Stimulated activated CD8-positive, alpha-beta memory T cell treated with anti-CD3 and anti-CD28 coated beads, Interleukin-7, amount 100 ng/mL, for 48 hours (primary cell): Measurements from ENCODE around the gene BZW1.

ENCODE experiments used
- DNase-seq, 2 donors: peaks; one replicate each; pipeline ENCODE4 v3.0.0-alpha.2; 2020; ENCODE audit warnings: low read depth in 1 of 2; ENCODE audit errors: extremely low read depth in 1 of 2

The BZW1 gene

DNA sequence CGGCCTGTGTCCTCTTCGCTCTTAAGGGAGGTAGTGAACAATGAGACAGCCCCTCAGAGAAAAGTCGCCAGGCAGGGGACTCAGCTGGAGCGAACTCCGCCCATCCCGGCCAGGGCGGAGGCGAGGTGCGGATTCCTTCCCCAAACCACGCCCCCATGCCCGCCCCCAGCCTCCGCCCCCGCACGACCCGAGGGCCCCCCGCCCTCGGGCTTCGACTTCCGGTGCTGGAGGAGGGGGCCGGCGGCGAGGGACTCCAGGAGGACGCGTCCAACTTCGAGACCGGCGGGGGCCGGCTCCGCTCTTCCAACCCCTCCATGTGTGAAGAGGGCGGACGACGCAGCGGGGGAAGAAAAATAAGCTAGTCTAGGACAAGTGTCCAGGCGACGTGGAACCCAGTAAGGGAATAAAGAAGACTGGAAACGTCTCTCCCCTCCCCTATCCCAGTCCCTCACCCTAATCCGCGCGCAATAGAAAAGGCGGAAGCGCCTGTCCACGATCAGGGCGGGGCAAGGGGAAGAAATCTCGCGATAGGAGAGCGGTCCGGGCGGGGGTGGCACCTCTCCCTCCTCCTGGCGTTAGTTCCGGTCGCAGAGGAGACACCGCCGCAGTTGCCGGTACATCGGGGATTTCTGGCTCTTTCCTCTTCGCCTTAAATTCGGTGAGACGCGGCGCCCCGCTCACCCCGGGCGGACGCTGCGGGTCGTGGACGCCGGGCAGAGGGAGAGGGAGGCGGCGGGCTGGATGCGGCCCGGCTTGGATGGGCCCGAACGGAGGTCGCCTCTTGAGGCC lies at the start of gene BZW1:
TSS of gene BZW1 (plus strand) at position 578 of the 789 bp plus-strand sequence. CDS start 1,308 bp downstream, outside the sequence.
- DNase-seq: peak; percentile 90 to 94

DNA sequence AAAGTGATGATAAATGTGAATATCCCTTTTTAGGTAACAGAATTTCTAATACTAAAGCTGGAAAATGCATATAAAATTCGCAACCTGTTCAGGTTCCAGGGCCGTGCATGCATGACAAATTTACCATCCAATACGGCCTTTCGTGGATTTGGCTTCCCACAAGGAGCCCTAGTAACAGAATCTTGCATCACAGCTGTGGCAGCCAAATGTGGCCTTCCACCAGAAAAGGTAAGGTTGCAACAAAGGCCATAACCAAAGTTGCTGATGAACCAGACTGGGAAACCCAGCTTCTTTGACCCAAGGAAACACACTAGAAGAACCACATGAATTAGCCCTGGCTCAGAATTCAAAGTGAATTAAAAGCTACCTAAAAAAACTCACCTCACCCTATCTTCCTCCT lies 49.6 kb upstream of the BZW1 start:
- DNase-seq: no peak

DNA sequence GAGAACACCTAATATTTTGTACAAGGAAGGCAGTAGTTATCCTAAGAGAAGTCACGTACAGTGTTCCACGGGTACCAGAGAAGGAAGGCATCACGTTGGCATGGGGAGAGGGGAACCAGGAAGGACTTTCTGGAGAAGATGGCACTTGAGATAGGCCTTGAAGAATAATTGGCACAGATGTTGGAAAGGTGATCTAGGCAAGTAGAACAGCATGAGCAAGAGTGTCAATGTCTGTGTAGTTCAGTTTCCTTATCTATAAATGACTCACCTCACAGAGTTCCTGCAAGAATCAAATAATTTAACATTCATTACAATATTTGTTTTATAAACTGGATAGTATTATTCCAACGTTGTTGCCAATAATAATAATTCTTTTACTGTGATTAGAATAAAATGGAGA lies 48.3 kb upstream of the BZW1 start:
- no peak for DNase-seq

DNA sequence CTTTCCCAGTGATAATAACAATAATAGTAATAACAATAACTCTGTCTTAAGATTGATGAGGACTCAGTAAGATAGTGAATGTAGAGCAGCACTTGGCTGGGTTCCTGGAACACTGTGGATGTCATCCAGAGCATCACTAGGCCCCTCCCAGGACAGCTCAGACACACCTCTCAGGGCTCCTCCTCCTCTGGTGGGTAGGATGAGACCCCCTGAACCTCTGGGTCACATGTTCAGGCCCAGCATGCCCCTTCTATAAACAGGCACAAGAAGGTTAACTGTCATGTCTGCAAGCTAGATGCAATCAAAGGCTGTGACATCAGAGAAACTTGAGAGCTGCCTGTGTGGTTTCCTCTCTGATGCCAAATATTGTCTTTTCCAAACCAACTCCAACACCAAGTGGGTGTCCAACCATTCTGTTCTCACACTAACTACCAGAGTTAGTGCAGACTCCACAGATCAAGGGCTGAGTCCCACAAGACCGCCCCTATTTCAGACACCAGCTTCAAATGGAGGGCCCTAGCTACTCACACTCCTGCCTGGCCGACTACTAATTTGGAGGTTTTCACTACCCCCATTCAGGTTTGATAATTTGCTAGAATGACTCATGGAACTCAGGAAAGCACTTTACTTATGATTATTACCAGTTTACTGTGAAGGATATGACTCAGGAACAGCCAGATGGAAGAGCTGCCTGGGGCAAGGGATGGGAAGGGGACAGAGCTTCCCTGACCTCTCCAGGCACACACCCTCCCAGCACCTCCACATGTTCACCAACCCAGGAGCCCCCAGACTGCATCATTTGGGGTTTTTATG lies 46.4 kb upstream of the BZW1 start:
- peak; percentile 19 to 78 for DNase-seq

DNA sequence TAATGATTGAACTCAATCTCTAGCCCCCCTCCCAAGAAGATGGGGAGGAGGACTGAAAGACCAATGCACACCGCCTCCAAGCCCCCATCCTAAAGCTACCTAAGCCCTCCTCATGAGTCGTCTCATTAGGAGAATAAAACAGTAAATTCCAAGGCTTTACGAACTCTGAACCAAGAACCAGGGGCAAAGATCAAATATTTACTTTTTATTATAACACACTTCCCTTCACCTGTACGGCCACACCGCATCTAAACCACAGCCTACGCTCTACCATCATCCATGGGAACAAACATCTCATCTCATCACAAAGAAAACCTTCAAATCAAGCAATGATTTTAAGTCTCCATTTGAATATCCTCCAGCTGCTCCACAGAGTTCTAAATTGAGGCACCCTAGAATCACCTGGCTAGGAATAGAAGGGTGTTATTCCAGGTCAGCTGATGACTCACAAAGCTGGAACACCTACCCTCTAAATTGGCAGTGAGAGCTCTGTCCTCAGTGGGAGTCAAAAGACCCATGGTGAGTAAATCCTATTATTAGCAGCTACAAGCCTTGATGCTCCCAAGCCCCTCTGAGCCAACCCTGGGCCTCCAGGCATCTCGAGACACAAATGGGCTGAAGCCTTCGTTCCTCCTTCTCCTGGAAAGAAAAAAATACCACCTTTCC lies 45.6 kb upstream of the BZW1 start:
- no peak for DNase-seq

DNA sequence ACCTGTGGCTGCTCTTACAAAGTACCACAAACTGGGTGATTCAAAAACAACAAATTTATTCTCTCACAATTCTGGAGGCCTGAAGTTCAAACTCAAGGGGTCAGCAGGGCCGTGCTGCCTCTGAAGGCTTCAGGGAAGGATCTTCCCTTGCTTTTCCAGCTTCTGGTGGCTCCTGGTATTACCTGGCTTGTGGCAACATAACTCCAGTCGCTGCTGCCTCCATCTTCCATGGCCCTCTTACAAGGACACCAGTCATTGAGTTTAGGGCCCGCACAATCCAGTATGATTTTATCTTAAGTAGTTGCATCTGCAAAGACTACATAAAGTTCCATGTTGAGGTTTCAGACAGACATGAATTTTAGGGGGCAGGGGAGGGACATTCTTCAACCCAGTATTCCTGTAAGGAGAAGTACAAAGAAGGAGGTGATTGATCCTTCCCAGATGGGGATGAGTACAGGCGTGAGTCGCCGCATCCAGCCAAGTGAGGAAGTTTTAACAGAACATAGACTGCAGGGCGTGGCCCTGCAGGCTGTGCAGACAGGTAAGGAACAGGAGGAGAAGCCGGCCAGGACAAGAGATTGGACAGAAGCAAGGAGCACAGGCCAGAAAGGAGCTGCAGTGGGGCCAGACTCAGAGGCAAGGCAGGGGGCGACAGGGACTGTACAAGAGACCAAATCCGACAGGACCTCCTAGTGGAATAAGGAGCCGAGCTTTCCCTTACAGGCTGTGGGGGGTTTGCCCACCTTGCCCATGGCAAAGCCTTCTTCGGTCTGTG lies 44.4 kb upstream of the BZW1 start:
- no peak for DNase-seq

DNA sequence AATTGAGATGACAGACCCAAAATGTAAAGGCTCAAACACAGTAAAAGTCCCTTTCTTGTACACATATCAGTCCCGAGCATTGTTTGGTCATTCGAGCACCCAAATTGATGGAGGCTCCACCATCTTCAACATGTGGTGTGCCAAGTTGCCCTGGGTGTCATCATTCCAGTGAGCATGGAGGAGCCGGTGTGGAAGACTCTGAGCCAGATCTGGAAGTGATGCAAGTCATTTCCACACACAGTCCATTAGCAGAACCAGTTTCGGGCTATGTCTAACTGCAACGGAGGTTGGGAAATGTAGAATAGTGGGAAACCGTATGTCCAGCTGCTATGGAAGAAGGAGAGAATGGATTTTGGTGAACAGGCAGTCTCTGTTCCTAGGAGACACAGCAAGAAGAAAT lies 40.9 kb upstream of the BZW1 start:
- DNase-seq: no peak

DNA sequence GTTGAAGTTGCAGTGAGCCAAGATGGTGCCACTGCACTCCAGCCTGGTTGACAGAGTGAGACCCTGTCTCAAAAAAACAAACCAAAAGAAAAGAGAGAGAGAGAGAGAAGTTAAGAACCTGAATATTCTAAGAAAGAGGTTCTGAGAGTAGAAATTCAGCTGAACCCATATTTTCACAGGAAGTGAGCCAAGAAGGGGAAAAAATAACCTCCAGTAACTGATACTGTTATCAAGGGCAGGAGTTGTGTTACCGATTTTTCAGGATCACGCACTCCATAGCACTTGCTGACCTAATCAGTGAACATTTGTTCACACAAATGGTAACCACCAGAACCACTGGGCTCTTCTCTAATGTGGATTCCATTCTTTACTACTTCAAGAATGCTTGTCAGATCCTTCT lies 39.1 kb upstream of the BZW1 start:
- no peak for DNase-seq

DNA sequence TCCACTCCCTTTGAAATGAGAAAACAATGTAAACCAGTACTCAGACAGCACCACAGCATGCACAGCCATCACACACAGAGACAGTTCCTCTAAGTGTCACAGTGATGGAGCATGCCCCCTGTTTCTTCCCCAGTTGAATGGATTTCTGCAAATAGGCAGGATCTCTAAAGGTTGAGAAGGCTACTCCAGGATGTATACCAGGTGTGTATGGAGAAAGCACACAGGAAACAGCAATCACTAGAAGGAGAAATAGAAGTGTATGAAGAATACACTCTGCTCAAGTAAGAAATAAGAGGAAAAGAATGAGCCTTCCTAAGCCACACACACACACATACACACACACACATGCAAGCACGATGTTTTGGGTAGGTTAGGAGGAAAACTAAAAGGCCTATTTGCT lies 38.6 kb upstream of the BZW1 start:
- no peak for DNase-seq

DNA sequence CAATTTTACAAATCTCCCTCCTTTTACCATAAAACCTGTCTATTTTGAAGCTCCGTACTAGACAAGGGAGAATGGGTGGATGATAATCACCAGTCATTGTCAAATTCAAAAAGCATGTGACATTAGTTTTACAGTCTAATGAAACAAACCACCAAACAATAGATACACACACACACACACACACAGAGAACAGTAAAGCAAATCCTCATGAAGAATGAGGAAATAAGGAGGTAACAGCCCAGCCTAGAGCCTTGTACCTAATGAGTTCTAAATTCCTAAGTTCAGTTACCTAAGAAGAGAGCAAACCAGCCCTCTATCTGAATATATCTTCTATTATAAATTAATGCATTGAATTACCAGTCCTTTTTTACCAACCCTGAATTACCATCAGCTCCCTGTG lies 36.8 kb upstream of the BZW1 start:
- no peak for DNase-seq

DNA sequence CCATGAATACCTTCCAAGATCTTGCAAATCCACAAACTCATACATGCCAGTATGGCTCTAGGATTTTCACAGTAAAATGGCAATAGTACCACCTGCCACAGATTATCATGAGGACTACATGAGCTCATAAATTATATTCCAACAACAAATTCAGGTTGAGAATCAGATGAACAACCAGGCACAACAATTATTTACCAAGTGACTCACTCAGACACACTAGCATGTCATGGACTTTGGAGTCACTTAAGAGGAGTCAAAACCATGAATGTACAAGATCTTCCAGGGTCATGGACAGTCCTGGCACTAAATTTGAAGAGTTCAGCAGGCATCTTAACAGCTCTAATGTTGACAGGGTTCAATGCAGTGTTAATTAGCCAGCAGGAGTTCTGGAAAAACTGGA lies 34.4 kb upstream of the BZW1 start:
- DNase-seq: no peak

DNA sequence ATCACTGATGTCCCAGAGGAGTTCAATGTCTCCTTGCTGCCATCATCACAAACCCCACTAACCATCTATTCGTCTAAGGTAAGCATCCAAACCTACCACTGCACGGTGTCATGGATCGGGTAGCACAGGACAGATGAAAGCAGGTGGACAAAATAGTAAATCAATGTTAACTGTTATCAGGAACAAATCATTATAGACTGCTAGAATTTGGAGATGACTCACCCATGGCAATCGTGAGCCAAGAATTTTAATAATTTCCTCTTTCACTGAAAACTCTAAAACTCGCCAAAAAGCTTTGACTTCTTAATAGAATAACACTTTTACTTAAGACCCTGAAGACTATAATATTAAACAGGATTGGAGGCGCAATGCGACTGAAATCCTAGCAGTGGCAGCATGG lies 33.7 kb upstream of the BZW1 start:
- no peak for DNase-seq

DNA sequence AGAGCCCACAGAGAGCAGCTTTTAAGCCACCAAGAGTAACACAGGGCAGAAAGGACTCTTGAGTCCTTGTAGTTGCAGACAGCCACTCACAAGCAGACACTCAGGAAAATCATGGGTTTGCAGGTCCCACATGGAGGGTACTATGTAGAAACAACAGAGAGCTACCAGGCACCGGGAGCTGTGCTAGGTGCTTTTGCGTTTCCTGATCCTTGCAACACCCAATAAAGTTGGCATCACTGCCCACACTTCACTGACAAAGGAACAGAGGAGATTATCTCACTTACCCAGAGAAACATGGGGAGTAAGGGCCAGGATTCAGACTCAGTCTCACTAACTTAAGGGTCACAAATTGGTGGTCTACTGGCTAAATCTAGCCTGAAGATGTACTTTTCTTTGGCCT lies 32.5 kb upstream of the BZW1 start:
- DNase-seq: no peak

DNA sequence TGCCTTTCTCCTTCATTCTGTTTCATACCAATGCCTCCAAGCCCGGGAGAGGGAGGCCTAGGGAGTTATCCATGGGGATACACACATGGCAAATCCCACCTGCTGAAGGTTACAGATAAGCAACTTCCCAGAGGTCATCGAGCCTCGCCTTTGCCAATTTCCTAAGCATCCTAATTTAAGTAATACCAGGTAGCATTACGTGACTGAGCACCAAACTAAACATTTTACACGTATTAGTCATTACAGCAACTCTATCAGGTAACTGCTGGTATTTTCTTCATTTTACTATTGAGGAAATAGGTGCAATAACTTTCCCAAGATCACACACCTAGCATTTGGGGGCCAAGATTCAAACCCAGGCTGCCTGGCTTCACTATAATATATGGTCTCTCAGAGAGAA lies 30.1 kb upstream of the BZW1 start:
- DNase-seq: no peak

DNA sequence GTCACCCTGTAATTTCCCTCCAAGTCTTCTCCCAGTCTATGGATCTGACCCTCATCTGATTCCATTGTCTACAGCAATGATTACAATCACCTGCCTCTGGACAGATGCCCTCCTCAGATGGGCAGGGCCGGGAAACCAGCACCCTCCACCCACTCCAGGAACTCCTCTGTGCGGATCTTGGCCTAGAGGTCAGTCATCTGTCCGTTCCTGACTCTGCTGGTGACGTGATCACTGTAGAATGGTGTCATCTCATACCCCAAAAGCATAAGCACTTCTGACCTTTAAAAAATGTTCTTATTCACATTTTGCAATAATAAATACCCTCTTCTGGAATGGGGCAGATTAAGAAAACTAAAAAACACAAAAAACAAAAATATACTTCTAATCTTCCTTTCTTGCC lies 29.5 kb upstream of the BZW1 start:
- DNase-seq: no peak

DNA sequence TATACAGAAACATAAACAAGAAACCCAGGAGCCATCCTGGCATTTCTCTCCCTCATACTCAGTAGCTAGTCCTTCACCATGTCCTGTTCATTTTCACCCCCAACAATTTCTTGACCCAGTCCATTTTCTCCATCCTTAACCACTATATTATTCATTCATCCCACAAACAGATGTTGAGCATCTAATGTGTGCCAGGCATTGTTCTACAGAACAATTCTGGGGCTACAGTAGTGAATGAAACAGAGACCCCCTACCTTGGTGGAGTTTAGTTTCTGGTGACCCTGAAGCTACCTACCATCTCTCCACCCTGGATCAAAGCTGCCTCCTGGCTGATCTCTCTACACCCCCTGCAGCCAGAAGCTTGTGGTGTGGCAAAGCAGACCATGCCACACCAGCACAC lies 27.5 kb upstream of the BZW1 start:
- no peak for DNase-seq

DNA sequence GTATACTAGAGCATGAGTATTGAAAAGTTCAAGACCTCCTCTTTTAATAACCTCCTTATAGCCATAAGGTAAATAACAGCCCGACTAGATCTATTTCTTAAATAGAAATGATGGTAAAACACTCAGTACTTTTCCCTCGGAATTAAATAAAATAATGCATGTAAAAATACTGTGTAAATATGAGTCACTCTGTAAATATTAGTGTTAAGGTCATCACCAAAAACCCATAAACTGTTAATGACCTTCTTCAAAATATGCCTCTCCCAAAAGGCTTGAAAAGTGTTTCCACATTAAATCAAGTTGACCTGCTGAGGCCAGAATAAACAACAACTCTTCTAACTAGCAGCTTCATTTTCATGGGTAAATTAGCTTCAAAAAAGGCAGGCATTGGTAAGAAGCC lies 25.3 kb upstream of the BZW1 start:
- DNase-seq: no peak

DNA sequence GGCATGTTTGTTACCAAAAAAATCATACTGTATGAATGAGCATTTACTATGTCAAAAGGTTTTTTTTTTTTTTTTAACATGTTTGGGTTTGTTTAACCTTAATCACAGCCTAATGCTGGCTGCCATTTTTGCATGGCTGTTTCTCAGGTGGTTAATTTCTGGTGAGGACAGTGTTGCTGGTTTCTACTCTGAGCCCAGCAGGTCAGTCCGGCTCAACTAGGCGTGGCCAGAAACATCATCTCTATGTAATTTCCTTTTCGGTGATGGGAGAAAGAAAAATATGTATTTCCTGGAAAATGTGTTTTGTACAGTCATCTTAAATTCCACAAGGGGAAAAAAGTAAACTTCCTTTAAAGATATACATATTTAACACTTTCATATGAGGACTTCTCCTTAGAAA lies 24.9 kb upstream of the BZW1 start:
- no peak for DNase-seq

DNA sequence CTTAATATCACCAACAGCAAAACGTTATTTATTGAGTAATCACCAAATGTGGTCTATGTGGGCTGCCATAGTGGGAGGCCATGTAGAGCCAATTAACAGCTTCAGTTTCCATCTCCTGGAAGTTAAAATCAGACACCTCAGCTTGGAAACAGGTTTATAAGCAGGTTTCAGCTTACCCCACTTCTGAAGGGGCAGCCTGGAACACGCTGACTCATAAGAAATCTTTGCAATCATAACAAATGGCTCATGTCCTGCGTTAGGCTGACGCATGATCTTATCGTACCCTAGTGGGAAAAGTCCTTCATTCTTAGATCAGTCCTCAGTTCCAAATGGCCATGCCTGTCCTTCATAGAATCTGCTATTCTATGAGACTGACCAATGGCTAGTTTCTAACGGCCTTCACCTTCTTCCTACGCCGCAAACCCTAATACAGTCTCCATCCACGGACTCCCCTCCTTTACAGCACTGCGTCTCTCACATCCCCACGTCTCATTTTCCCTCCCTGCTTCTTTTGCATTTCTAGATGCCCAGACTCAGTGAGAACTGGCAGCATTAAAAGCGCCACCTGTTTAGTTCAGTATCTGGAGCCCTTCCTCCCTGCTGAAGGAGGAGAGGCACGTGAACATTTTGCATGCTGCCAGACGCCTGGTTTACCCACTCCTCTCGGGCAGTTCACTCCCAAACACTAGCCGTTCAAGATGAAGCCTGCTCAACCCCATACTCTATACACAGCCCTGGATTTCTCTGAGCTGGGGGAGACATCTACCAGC lies 24.2 kb upstream of the BZW1 start:
- peak in 1 of 2 donors; percentile 24 for DNase-seq

DNA sequence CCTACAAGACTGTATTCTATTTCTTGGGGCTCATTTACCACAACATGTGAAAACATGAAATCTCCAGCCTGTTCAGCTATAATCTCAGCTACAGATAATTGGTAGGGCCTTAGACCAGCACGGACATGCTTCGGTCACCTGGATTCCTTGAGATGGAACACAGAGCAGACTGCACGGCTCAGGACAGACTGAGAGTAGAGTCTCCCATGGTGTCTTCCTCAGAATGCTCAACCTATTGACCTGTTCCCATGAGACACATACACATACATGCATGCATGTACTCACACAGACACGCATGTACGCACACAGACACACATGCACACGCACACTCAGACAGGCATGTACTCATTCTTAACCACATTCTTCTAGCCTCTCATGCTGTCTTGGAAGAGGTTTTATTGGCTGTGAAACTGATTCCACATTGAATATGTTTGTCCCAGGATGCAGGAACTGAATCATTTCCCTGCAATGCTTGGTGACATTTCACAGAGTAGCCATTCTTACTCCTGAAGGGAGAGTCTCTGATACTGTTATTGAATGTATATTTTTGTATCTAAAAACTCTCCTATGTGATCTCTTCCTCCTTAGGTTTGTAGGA lies 23.5 kb upstream of the BZW1 start:
- DNase-seq: no peak
